NCI-H446 (cell line): ENCODE results near the gene SNX32.
"Not testable (repeated sequence)": the region's sequence is repeated elsewhere in the genome, so short reads cannot be mapped to it uniquely, and the experiment has no call there.

Experiments
- DNase-seq, 2 experiments: peaks; one replicate each; lab custom pipeline; 2025; lab: John Stamatoyannopoulos, UW

The SNX32 gene

GRCh38 chr11:65826984-65827735, 6.6 kb upstream of the SNX32 start:
- DNase-seq: no peak

GRCh38 chr11:65829459-65829858, 4.3 kb upstream of the SNX32 start:
- DNase-seq: no peak

DNA sequence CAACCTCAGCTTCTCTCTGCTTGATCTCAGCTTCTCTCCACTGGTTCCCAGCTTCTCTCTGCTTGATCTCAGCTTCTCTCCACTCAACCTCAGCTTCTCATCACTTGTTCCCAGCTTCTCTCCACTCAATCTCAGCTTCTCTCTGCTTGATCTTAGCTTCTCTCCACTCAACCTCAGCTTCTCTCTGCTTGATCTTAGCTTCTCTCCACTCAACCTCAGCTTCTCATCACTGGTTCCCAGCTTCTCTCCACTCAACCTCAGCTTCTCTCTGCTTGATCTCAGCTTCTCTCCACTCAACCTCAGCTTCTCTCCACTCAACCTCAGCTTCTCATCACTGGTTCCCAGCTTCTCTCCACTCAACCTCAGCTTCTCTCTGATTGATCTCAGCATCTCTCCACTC, 1.5 kb upstream of the SNX32 start:
- not testable (repeated sequence) for DNase-seq

GRCh38 chr11:65834202-65834601, 439 bp downstream of the SNX32 start:
- no peak for DNase-seq

- no peak for DNase-seq
Observed at GRCh38 chr11:65842144-65842543, 8.4 kb downstream of the SNX32 start.

GRCh38 chr11:65843811-65844210, 10.0 kb downstream of the SNX32 start:
- DNase-seq: no peak

- no peak for DNase-seq
Observed at GRCh38 chr11:65844231-65844872, 10.6 kb downstream of the SNX32 start.

DNA sequence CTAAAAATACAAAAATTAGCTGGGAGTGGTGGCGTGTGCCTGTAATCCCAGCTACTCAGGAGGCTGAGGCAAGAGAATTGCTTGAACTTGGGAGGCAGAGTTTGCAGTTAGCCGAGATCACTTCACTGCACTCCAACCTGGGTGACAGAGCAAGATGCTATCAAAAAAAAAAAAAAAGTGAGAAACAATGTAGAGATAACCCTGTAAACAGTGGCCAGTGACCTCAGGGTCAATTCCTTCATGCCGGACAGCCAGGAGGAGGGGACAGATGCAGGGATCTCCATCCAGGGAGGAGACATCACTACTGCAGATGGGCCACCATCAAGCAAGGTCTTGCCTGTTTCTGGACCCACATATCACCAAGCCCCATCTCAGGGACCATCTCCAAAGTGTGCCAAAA, 14.0 kb downstream of the SNX32 start:
- no peak for DNase-seq

- not testable (repeated sequence) for DNase-seq
Observed at GRCh38 chr11:65848693-65849092, 14.9 kb downstream of the SNX32 start.

- DNase-seq: no peak
Observed at GRCh38 chr11:65849366-65849765, 15.6 kb downstream of the SNX32 start.

DNA sequence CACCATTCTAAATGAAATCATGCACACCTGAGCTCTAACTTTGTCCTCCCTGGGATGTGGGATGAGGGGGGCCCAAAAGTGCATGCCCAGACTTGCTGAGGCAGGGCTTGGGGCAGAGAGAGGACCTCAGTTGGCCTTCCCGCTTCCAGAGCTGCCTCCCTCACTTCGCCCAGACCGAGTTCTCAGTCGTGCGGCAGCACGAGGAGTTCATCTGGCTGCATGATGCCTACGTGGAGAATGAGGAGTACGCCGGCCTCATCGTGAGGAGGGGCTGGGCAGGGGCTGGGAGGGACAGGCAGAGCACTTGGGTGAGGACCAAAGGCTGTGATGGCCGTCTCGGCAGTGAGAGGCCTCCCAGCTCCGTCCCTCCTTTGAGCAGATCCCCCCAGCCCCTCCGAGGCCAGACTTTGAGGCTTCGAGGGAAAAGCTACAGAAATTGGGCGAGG, 16.0 kb downstream of the SNX32 start:
- no peak for DNase-seq

GRCh38 chr11:65850217-65851082, 16.7 kb downstream of the SNX32 start:
- DNase-seq: no peak

GRCh38 chr11:65851083-65851579, 17.4 kb downstream of the SNX32 start:
- no peak for DNase-seq

DNA sequence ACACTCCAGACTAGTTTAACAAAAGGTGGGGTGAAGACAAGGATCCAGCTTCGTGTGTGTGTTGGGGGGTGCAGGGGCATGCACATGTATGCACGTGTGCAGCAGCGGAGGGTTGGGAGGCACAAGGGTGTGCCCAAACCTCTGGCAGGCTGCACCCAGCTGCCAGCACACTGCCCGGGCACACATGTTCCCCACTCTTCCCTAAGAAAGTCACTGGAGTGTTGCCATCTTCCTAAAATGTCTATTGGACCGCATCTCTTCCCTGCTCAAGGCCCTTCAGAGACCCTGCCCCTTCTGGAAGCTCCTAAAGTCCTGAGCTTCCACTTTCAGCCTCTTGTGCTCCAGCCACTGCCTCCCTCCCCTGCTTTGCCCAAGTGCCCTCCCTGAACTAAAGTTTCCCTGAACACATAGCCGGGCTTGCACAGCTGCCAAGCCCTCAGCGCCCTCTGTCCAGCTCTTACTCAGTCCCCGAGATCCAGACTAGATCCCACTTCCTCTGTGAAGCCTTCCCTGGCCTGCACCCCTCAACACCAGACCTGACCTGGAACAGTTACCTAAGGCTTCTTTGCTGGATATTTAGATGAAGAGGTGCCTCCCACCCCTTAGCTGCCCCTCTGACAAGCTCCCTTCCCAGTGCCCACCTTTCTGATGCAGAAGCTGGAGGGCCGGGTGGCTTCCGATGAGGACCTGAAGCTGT, 18.2 kb downstream of the SNX32 start:
- no peak for DNase-seq

DNA sequence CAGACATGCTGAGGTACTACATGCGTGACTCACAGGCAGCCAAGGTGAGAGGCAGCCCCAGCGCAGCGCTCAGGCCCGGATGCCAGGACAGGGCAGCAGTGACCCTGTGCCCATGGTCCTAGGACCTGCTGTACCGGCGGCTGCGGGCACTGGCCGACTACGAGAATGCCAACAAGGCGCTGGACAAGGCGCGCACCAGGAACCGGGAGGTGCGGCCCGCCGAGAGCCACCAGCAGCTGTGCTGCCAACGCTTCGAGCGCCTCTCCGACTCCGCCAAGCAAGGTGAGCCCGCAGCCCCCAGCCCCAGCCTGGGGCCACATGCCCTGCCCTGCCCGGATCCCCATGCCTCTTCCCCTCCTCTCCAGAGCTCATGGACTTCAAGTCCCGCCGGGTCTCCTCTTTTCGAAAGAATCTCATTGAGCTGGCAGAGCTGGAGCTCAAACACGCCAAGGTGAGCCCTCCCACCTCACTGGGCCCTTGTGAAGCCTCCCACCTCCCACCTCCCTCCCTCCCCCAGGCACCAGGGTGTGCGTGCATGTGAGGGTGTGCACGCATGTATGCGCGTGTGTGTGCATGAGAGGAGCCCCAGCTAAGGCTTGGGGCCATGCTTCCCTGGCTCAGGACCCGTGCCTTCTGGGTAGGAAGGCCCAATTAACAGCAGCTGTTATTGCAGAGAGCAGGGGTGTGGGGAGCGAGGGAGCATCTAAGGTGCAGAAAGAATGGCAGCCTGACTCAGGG, 18.9 kb downstream of the SNX32 start:
- no peak for DNase-seq

- DNase-seq: no peak
Observed at GRCh38 chr11:65853246-65853979, 19.6 kb downstream of the SNX32 start.

DNA sequence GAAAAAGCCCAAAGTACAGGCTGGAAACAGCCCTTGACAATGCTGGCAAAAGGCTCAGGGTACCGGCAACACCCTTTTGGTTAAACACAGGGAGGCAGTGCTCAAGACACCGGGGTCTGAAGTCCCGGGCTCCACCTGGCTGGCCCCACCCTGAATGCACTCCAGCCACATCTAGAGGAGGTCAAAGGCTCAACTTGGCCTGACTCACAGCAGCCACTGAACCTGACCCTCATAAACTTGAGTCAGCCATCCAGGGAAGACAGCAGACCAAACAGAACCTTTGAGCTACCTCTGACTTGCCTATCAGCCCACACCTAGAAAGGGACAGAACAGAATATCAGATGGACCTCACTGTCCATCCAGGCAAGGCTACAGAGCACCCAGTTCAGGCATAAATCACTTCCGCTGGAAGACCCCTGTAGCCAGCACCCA, 20.4 kb downstream of the SNX32 start:
- DNase-seq: no peak

DNA sequence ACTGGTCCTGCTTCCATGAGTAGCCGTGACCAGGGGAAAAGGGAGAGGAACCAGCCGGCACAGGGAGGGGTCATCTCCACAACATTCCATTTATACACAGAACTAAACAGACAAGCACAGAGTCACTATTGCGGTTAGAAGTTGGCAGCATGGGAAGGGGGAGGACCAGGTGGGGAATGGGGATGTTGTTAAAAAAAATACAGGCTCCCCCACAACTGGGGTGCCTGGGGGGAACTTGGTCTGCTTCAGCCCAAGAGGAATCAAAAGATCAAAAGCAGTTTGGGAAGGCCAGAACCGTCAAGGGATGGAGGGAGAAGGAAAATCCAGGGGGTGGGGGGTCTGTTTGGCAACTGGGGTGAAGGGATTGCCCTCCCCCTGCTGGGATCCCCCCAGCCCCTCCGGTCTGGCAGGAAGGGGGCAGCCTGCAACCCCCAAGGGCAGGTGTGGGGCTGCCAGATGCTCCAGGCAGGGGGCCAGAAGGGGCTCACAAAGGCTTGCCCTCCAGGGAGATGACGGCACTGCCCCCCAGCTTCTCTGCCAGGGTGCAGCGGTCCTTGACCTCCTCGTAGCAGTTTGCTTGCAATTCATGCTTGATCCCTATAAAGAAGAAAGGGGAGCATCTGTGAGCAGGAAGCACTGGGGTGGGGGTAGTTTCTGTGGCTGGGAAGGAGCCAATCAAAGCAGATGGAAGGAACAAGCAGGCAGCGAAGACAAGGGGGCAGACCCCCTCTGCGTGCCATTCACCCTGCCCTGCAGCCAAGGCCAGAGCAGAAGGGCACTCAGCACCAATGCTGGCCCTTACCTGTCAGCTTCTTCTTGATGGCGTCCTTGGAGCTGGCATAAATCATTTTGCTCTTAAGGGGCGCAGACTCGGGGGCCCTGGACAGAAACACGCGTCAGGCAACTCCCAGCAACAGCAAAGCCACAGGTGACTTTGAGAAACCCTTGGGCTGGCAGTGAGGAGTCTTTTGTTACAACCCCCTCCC, 21.4 kb downstream of the SNX32 start:
- DNase-seq: no peak

- no peak for DNase-seq
Observed at GRCh38 chr11:65855927-65856363, 22.2 kb downstream of the SNX32 start.
